ENCODE results near the gene STARD3. TPM values are rescaled to one million over a fixed set of nuclear protein-coding genes. Genes with fewer than 3 reads are reported as not detected.

Gene STARD3
- total RNA-seq, 2 donors from 2014 or later, result 52.5 to 202 TPM

GRCh38 chr17:39604911-39605491 is 31.9 kb upstream of the STARD3 start:
- TF ChIP-seq POLR2AphosphoS5 (IDR thresholded peaks at IDR 0.05) (no peak), POLR2A (IDR thresholded peaks at IDR 0.05) (no peak), CTCF (IDR thresholded peaks at IDR 0.05) (no peak)
- Histone ChIP-seq H3K4me3 (no peak overlapping the region), H3K9me3 (no peaks in the 10 kb centered on the region), H3K4me1 (replicated peaks) (peaks cover 17% of the 10 kb centered on the region), H3K27ac (no peak overlapping the region), H3K36me3 (no peaks in the 10 kb centered on the region), H3K27me3 (replicated peaks; ENCODE audit: insufficient read depth) (peaks cover 37% of the 10 kb centered on the region)
- intact Hi-C loops (cut with DNase I), result no loop called here
- no peak for DNase-seq (ENCODE audit: low spot score)
- 7% methylated on average over 31 of the region's 31 CpGs for WGBS

GRCh38 chr17:39605492-39606433 is 31.2 kb upstream of the STARD3 start:
- intact Hi-C loops (cut with DNase I), result no loop called here
- H3K27ac ChIP-seq, result no peak overlapping the region
- peaks cover 33% of the 10 kb centered on the region for H3K27me3 ChIP-seq (replicated peaks; ENCODE audit: insufficient read depth)
- H3K4me3 ChIP-seq, result peak overlapping the region in 1 of 2 donors; percentile 8
- peaks cover 17% of the 10 kb centered on the region for H3K4me1 ChIP-seq (replicated peaks)
- no peaks in the 10 kb centered on the region for H3K9me3 ChIP-seq
- no peak for DNase-seq (ENCODE audit: low spot score)
- no peak for TF ChIP-seq POLR2A (IDR thresholded peaks at IDR 0.05)
- TF ChIP-seq CTCF (IDR thresholded peaks at IDR 0.05), result no peak
- TF ChIP-seq POLR2AphosphoS5 (IDR thresholded peaks at IDR 0.05), result no peak
- no peaks in the 10 kb centered on the region for H3K36me3 ChIP-seq
- WGBS, result 2% methylated on average over 93 of the region's 102 CpGs

- intact Hi-C loops (cut with DNase I), result no loop called here
- Histone ChIP-seq H3K4me1 (replicated peaks) (peaks cover 17% of the 10 kb centered on the region), H3K9me3 (no peaks in the 10 kb centered on the region), H3K36me3 (no peaks in the 10 kb centered on the region), H3K27ac (no peak overlapping the region), H3K4me3 (peak overlapping the region; percentile 3 to 8), H3K27me3 (replicated peaks; ENCODE audit: insufficient read depth) (peaks cover 33% of the 10 kb centered on the region)
- TF ChIP-seq CTCF (IDR thresholded peaks at IDR 0.05) (no peak), POLR2A (IDR thresholded peaks at IDR 0.05) (no peak), POLR2AphosphoS5 (IDR thresholded peaks at IDR 0.05) (no peak)
- under 1% methylated on average over 29 of the region's 66 CpGs for WGBS
- no peak for DNase-seq (ENCODE audit: low spot score)
Observed at GRCh38 chr17:39606434-39607056, 30.4 kb upstream of the STARD3 start.

- Histone ChIP-seq H3K4me1 (replicated peaks) (peaks cover 17% of the 10 kb centered on the region), H3K27me3 (replicated peaks; ENCODE audit: insufficient read depth) (peaks cover 33% of the 10 kb centered on the region), H3K36me3 (no peaks in the 10 kb centered on the region), H3K27ac (no peak overlapping the region), H3K9me3 (no peaks in the 10 kb centered on the region), H3K4me3 (peak overlapping the region; percentile 3 to 8)
- intact Hi-C loops (cut with DNase I), result no loop called here
- no peak for DNase-seq (ENCODE audit: low spot score)
- WGBS, result under 1% methylated on average over 29 of the region's 40 CpGs
- TF ChIP-seq POLR2A (IDR thresholded peaks at IDR 0.05), result no peak
- no peak for TF ChIP-seq CTCF (IDR thresholded peaks at IDR 0.05)
- TF ChIP-seq POLR2AphosphoS5 (IDR thresholded peaks at IDR 0.05), result no peak
Observed at GRCh38 chr17:39607057-39607850, 29.7 kb upstream of the STARD3 start.
